ENCODE results near the gene FOXD2.

DNA sequence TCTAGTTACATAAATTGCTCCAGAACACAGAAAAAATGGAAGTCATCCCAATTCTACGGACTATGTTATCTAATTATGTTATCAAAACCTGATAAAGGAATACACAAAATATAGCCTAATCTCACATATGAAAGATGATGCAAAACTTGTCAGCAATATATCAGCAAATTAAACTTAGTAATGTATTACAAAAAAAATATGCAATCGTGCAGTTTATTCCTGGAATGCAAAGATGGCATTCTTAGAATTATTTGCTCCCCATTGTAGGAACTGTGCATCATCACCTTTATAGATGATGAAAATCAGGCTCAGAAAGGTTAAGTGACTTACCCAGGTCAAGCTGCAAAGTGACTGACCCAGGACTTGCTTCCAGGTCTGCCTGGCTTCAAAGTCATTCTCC, 14.0 kb upstream of the FOXD2 start:
- TF ChIP-seq L3MBTL2 (conservative IDR thresholded peaks at IDR 0.05), result no peak
- no peak for TF ChIP-seq ELF4 (IDR thresholded peaks at IDR 0.05)
- no peak for TF ChIP-seq SUZ12 (IDR thresholded peaks at IDR 0.05)
- no peak for TF ChIP-seq FOXM1 (IDR thresholded peaks at IDR 0.05; ENCODE audit: borderline replicate concordance)
- no peak for TF ChIP-seq TARDBP (IDR thresholded peaks at IDR 0.05)

Measured in HEK293T (cell line).